Neuronal stem cell (in vitro differentiated cells): ENCODE measurements around the gene B2M.

Experiments used
- DNase-seq: peaks from one replicate; pipeline ENCODE4 v3.0.0-alpha.2; 2013; ENCODE audit warnings: low spot score
- H2AFZ ChIP-seq: one replicate; pipeline ENCODE4 v1.6.1; 2013; ENCODE audit warnings: mild to moderate bottlenecking, low read length, inconsistent platforms
- H2AK5ac ChIP-seq: 2 replicates; pipeline ENCODE4 v1.6.1; 2013; ENCODE audit warnings: low read depth, mild to moderate bottlenecking, inconsistent platforms, low read length, moderate library complexity, mixed read lengths
- H2BK120ac ChIP-seq: 2 replicates; pipeline ENCODE4 v1.6.1; 2013; ENCODE audit warnings: low read depth, mild to moderate bottlenecking, inconsistent platforms, low read length, moderate library complexity, mixed read lengths
- H2BK12ac ChIP-seq: one replicate; pipeline ENCODE4 v1.6.1; 2013; ENCODE audit warnings: low read length, inconsistent platforms
- H2BK15ac ChIP-seq: 2 replicates; pipeline ENCODE4 v1.6.1; 2013; ENCODE audit warnings: mild to moderate bottlenecking, low read length, inconsistent platforms, mixed read lengths
- H2BK5ac ChIP-seq: one replicate; pipeline ENCODE4 v1.6.1; 2013; ENCODE audit warnings: inconsistent platforms, mild to moderate bottlenecking, low read length, moderate library complexity
- H3K14ac ChIP-seq: one replicate; pipeline ENCODE4 v1.6.1; 2013; ENCODE audit warnings: low read length, inconsistent platforms
- H3K18ac ChIP-seq: 2 replicates; pipeline ENCODE4 v1.6.1; 2013; ENCODE audit warnings: low read length, inconsistent platforms
- H3K23ac ChIP-seq: 2 replicates; pipeline ENCODE4 v1.6.1; 2013; ENCODE audit warnings: low read depth, mild to moderate bottlenecking, mixed read lengths, low read length, inconsistent platforms; ENCODE audit not compliant: poor library complexity
- H3K27ac ChIP-seq: replicated peaks from 3 replicates; pipeline ENCODE4 v1.5.1; 2013; ENCODE audit warnings: low read length, inconsistent platforms
- H3K27me3 ChIP-seq, 3 experiments: 2 replicates each; pipeline ENCODE4 v1.6.1; 2013; ENCODE audit warnings: low read length in 3 of 3, mild to moderate bottlenecking in 2 of 3, inconsistent platforms in 1 of 3, low read depth in 1 of 3, mixed read lengths in 1 of 3, moderate library complexity in 1 of 3; ENCODE audit not compliant: control insufficient read depth in 3 of 3, insufficient read depth in 3 of 3
- H3K36me3 ChIP-seq, 2 donors: replicated peaks in 1 of 2; 2 replicates each; pipeline ENCODE4 v1.6.1; 2013; ENCODE audit warnings: low read length in 2 of 2; ENCODE audit not compliant: control insufficient read depth in 2 of 2, insufficient read depth in 2 of 2
- H3K4ac ChIP-seq: 2 replicates; pipeline ENCODE4 v1.6.1; 2013; ENCODE audit warnings: inconsistent platforms, mild to moderate bottlenecking, low read length, moderate library complexity
- H3K4me1 ChIP-seq, 2 donors: 1 replicate in 1 of 2; 2 replicates in 1 of 2; pipeline ENCODE4 v1.6.1; 2013; ENCODE audit warnings: low read length in 2 of 2, low read depth in 1 of 2; ENCODE audit not compliant: control insufficient read depth in 2 of 2, insufficient read depth in 1 of 2
- H3K4me2 ChIP-seq: one replicate; pipeline ENCODE4 v1.6.1; 2013; ENCODE audit warnings: mild to moderate bottlenecking, low read length, inconsistent platforms; ENCODE audit not compliant: insufficient read depth, poor library complexity, severe bottlenecking
- H3K4me3 ChIP-seq, 2 donors: 2 replicates each; pipeline ENCODE4 v1.5.1; 2013; ENCODE audit warnings: low read length in 2 of 2, mild to moderate bottlenecking in 2 of 2, inconsistent platforms in 1 of 2, moderate library complexity in 1 of 2
- H3K79me1 ChIP-seq: one replicate; pipeline ENCODE4 v1.6.1; 2013; ENCODE audit warnings: low read depth, mild to moderate bottlenecking, inconsistent platforms, low read length, moderate library complexity
- H3K9ac ChIP-seq: one replicate; pipeline ENCODE4 v1.6.1; 2013; ENCODE audit warnings: mild to moderate bottlenecking, low read depth, low read length, inconsistent platforms; ENCODE audit not compliant: poor library complexity
- H3K9me3 ChIP-seq, 2 donors: replicated peaks in 1 of 2; 2 replicates each; pipeline versions ENCODE3 to v1.6.1; 2013; ENCODE audit warnings: low read length in 2 of 2, mild to moderate bottlenecking in 2 of 2, inconsistent platforms in 1 of 2, low read depth in 1 of 2, mixed read lengths in 1 of 2, moderate library complexity in 1 of 2; ENCODE audit not compliant: control insufficient read depth in 2 of 2, insufficient read depth in 1 of 2
- H4K8ac ChIP-seq: one replicate; pipeline ENCODE4 v1.6.1; 2013; ENCODE audit warnings: low read depth, mild to moderate bottlenecking, inconsistent platforms, low read length, moderate library complexity
- H4K91ac ChIP-seq: one replicate; pipeline ENCODE4 v1.6.1; 2013; ENCODE audit warnings: low read length, low read depth, mild to moderate bottlenecking, inconsistent platforms; ENCODE audit not compliant: poor library complexity
- WGBS, 2 donors: extraction: QIAGEN DNeasy Blood & Tissue Kit; methylation state at CpG; one replicate each; pipeline ENCODE4 v1.1.7; 2013; ENCODE audit warnings: missing lambda C conversion rate in 2 of 2, mixed read lengths in 1 of 2; ENCODE audit not compliant: insufficient read length in 2 of 2, insufficient replicate concordance in 1 of 2; ENCODE audit errors: extremely low coverage in 2 of 2; 5-methylcytosine and 5-hydroxymethylcytosine counted together

The B2M gene

DNA sequence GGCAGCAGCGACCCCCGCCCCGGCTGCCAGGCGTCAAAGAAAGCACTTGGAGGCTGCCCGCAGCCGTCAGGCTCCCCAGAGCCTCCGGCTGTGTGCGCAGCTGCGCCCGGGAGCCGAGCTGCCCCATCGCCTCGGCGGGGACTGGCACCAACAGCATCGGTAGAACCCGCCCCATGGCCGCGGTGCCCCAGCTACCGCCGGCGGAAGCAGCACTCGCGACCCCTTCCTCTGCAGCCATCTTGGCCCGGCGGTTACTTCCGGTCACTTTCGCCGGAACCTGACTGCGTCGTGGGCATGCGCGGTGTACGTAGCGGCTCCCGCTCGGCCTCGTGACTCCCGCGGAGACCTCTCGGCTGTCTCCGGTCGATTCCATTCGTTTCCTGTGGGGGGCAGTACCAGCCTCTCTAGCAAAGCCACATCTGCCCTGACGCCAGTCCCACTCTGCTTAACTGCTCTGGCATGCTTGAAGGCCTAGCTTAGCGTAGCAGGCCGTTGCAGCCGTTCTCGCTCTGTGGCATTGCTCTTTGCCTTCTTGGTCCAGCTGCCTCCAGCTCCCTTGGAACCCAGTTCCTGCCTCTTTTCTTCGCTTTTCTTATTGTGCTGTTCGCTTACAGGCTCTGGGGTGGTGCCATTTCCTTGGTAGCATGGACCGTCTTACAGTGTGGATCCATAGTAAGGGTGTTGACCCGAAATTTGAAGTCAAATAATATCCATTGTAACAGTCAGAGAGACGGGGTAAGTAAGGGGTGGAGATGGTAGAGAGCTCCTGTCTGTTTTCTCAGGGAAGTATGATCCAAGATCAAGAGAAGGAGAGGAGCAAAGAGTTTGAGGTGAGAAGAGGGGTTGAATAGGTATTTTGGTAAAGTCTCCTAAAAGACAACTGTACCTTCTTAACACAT is 47.7 kb upstream of the B2M start, which contains the start of gene SPG11:
SPG11 (minus strand) TSS at position 253 of the 899 bp plus-strand sequence; CDS start at position 238, 15 bp downstream.
- WGBS, 2 donors: no CpG with 5 or more reads among the region's 53 CpGs
- H3K36me3 ChIP-seq: peaks cover 0 to 18% of the 10 kb centered on the region in 2 donors
- H3K18ac ChIP-seq: peak within 1 kb of the TSS; percentile 94
- DNase-seq: peak; percentile 95
- peaks cover 0 to 5% (median 0%) of the 10 kb centered on the region in 3 experiments for H3K27me3 ChIP-seq
- H2BK12ac ChIP-seq: no peak within 1 kb of the TSS
- peak within 1 kb of the TSS; percentile 94 for H2AFZ ChIP-seq
- H3K9ac ChIP-seq: peak within 1 kb of the TSS; percentile 94
- H3K4ac ChIP-seq: no peak within 1 kb of the TSS
- peak within 1 kb of the TSS; percentile 56 for H3K23ac ChIP-seq
- no peak within 1 kb of the TSS for H2BK15ac ChIP-seq
- no peak within 1 kb of the TSS for H2BK120ac ChIP-seq
- peak within 1 kb of the TSS; percentile 73 for H3K14ac ChIP-seq
- peaks cover 2% of the 10 kb centered on the region for H3K79me1 ChIP-seq
- H2BK5ac ChIP-seq: no peak within 1 kb of the TSS
- no peaks in the 10 kb centered on the region for H3K9me3 ChIP-seq
- peak within 1 kb of the TSS; percentile 58 for H3K27ac ChIP-seq
- peak within 1 kb of the TSS; percentile 86 to 96 for H3K4me3 ChIP-seq
- H4K8ac ChIP-seq: no peak within 1 kb of the TSS
- no peak within 1 kb of the TSS for H2AK5ac ChIP-seq
- H3K4me1 ChIP-seq: peaks cover 1 to 5% of the 10 kb centered on the region in 2 donors
- peak within 1 kb of the TSS; percentile 81 for H3K4me2 ChIP-seq
- no peak within 1 kb of the TSS for H4K91ac ChIP-seq

DNA sequence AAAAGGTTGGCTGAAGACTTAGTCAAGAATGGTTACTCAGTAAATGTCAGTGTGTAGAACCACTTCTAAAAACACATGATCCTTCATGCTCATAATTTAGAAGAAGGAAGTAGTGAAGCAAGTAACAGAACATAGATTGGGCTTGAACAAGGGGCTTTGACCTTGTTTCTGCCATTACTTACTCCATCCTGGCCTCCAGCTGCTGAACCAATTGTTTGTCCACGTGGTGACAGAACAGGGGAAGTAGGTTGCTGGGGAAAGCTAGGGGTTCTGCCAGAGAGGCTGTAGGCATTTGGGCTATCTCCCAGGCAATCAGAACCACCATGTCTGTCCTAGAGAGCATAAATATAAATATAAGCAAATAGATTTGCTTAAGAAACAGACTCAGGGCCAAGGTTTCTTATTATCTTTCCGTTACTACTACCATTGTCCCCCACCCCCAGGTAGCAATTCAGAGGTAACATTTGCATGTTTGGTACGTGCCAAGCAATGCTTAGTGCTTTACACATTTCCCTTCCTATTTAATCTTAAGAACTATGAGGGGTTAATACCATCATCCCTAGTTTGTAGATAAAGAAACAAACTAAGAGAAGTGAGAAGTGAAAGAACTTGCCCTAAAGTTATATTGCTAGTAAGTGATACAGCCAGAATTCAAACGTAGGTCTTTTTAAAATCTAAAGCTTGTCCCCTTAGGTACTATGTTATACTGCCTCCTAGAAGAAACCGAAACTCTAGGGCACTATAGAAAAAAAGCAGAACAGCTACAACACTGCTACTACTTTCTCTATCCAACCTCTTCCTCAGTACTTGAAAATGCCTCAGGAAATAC is 44.9 kb upstream of the B2M start:
- H3K4me3 ChIP-seq: no peak overlapping the region

DNA sequence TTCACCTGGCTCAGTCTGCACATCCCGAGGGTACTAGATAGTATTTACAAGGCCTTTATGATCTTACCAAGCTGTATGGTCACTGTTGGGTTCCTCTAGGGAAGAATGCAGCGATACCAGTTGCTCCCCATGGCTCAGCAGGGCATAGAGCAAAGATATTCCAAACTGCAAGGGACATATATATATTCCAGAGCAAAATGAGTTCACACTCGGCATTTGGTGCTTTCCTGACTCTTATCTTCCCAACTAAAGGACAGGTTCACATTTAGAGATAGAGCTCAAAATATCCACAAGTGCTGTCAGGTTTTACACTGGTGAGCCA is 44.3 kb upstream of the B2M start:
- no peak overlapping the region for H2AFZ ChIP-seq
- H2BK5ac ChIP-seq: no peak overlapping the region
- H3K4me3 ChIP-seq: no peak overlapping the region
- H3K27ac ChIP-seq: no peak overlapping the region
- H2AK5ac ChIP-seq: no peak overlapping the region
- H2BK120ac ChIP-seq: no peak overlapping the region
- no peak overlapping the region for H3K23ac ChIP-seq
- H3K4me1 ChIP-seq: peaks cover 1 to 5% of the 10 kb centered on the region in 2 donors
- peaks cover 0 to 14% (median 0%) of the 10 kb centered on the region in 3 experiments for H3K27me3 ChIP-seq
- no peak for DNase-seq
- H2BK15ac ChIP-seq: no peak overlapping the region
- H3K4me2 ChIP-seq: no peak overlapping the region
- no peak overlapping the region for H3K18ac ChIP-seq
- no peak overlapping the region for H2BK12ac ChIP-seq
- no peak overlapping the region for H4K8ac ChIP-seq
- H4K91ac ChIP-seq: no peak overlapping the region
- H3K9ac ChIP-seq: no peak overlapping the region
- no peaks in the 10 kb centered on the region for H3K36me3 ChIP-seq
- H3K4ac ChIP-seq: no peak overlapping the region
- WGBS, 2 donors: no CpG with 5 or more reads among the region's 3 CpGs
- H3K9me3 ChIP-seq: no peaks in the 10 kb centered on the region
- no peak overlapping the region for H3K14ac ChIP-seq
- peaks cover 2% of the 10 kb centered on the region for H3K79me1 ChIP-seq

More for the DNA sequence above, 44.9 kb upstream of the B2M start:
- Histone ChIP-seq H3K27me3 (peaks cover 0 to 14% (median 0%) of the 10 kb centered on the region in 3 experiments), H3K4me2 (no peak overlapping the region), H2BK12ac (no peak overlapping the region), H2BK5ac (no peak overlapping the region), H3K18ac (no peak overlapping the region), H3K9me3 (no peaks in the 10 kb centered on the region), H4K8ac (no peak overlapping the region), H2AK5ac (no peak overlapping the region), H3K79me1 (peaks cover 2% of the 10 kb centered on the region), H3K23ac (no peak overlapping the region), H3K4ac (no peak overlapping the region), H3K36me3 (no peaks in the 10 kb centered on the region), H3K4me1 (peaks cover 1 to 5% of the 10 kb centered on the region in 2 donors), H4K91ac (no peak overlapping the region), H2AFZ (peak overlapping the region; percentile 33), H3K27ac (no peak overlapping the region), H3K9ac (no peak overlapping the region), H2BK120ac (no peak overlapping the region), H2BK15ac (no peak overlapping the region), H3K14ac (no peak overlapping the region)
- WGBS, 2 donors: no CpG with 5 or more reads among the region's 5 CpGs
- no peak for DNase-seq

DNA sequence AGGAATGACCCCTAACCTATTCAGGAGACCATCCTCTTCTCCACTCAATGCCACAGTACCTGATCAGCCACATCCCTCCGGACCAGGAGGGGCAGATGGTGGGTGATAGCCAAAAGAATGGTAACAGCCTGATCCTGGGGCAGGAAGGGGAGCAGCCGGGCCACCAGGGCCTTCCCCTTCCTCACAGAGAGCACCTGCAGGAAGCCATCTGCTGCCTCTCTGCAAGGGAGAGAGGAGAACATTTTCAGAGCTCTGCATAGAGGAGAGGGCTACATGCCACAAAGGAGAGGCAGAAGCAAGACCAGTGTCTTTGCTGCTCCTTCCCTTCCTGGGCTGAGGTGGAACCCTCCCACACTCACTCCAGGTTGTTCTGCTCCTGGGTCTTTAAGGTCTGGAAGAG is 42.4 kb upstream of the B2M start:
- H3K14ac ChIP-seq: no peak overlapping the region
- H3K79me1 ChIP-seq: no peaks in the 10 kb centered on the region
- H4K8ac ChIP-seq: no peak overlapping the region
- no CpG with 5 or more reads among the region's 2 CpGs for WGBS, 2 donors
- no peak for DNase-seq
- peaks cover 0 to 22% (median 0%) of the 10 kb centered on the region in 3 experiments for H3K27me3 ChIP-seq
- no peak overlapping the region for H2BK120ac ChIP-seq
- H3K9me3 ChIP-seq: peaks cover 0 to 2% of the 10 kb centered on the region in 2 donors
- H3K18ac ChIP-seq: no peak overlapping the region
- no peak overlapping the region for H2BK5ac ChIP-seq
- H3K4ac ChIP-seq: no peak overlapping the region
- no peak overlapping the region for H3K27ac ChIP-seq
- H2BK15ac ChIP-seq: no peak overlapping the region
- no peak overlapping the region for H2AK5ac ChIP-seq
- H3K4me1 ChIP-seq: peaks cover 0 to under 1% of the 10 kb centered on the region in 2 donors
- no peak overlapping the region for H2AFZ ChIP-seq
- H4K91ac ChIP-seq: no peak overlapping the region
- H3K4me3 ChIP-seq: no peak overlapping the region
- no peak overlapping the region for H3K9ac ChIP-seq
- H2BK12ac ChIP-seq: no peak overlapping the region
- H3K36me3 ChIP-seq: no peaks in the 10 kb centered on the region
- no peak overlapping the region for H3K4me2 ChIP-seq
- H3K23ac ChIP-seq: no peak overlapping the region
